Activated T-helper 1 cell treated with Interleukin-2 at 50 U/mL for 16 hours (primary cell): ENCODE results near the gene ARMS2.

Source experiments
- DNase-seq: peaks from one replicate; pipeline ENCODE4 v3.0.0-alpha.2; 2020; ENCODE audit warnings: low read depth

Gene ARMS2

GRCh38 chr10:122494833-122495232, 40.4 kb downstream of the ARMS2 start:
- no peak for DNase-seq

- DNase-seq, result peak; percentile 9
Observed at GRCh38 chr10:122495406-122496340, 41.2 kb downstream of the ARMS2 start.

- DNase-seq, result no peak
Observed at GRCh38 chr10:122497241-122497640, 42.8 kb downstream of the ARMS2 start.

GRCh38 chr10:122498521-122498920, 44.1 kb downstream of the ARMS2 start:
- DNase-seq, result no peak

DNA sequence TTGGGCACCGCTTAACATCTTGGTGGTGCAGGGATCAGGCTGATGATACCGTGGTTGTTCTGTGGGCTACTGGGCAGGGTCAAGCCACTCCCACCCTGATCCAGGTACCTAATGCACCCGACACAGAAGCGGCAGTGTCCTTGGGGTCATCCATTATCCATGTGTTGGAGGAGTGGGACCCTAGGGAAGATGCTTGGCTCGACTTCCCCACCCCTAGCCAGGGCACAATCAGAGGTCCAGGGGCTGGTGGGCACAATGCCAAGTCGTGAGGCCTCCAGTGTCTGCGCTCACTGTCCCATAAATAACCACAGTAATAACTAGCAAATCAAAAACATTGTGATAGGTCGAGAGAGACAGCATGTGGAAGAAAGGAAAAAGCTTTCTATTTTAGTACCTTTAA, 44.6 kb downstream of the ARMS2 start:
- DNase-seq, result no peak

DNA sequence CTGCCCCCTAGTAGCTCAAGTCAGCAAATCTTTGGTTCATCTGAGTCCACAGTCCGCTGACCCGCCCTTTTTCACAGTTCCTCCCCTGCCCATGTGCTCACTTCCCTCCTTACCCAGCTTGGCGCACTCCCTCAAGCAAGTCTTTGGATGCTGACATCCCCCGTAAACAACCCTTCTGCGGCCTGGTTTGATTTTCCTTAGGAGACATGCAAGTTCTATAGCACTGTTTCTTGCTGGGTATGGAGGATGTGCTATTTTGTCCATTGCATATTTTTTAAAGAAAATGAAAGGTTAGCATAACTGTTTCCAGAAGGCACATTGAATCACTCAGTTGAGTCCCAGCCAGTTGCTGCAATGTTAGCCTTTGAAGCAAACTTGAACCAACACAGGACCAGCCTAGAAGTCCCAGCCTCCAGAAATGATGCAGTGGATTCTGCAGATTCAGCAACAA, 45.1 kb downstream of the ARMS2 start:
- DNase-seq, result no peak

DNA sequence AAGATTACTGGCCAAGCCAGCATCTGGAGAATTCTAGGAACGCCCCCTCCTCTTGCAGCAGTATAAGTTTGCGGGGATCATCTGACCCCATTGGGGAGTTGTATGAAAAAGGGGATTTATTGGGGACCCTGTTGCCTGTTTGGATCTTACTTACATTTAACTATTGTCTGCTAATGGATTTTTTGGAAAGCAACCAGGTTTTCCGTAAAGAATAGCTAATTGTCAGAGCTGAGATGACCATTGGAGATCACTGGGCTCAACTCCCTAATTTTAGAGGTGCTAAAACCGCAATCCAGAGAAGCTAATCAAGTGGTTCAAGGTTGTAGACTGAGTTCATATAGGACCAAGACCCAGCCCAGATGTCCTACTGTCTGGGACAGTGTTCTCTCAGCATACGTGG, 45.7 kb downstream of the ARMS2 start:
- DNase-seq, result no peak

GRCh38 chr10:122500726-122501125, 46.3 kb downstream of the ARMS2 start:
- no peak for DNase-seq

GRCh38 chr10:122503012-122503411, 48.6 kb downstream of the ARMS2 start:
- DNase-seq, result no peak

- no peak for DNase-seq
Observed at GRCh38 chr10:122503886-122504609, 49.6 kb downstream of the ARMS2 start.

GRCh38 chr10:122504610-122504950, 50.1 kb downstream of the ARMS2 start:
- no peak for DNase-seq

GRCh38 chr10:122505011-122505410, 50.6 kb downstream of the ARMS2 start:
- DNase-seq, result no peak

DNA sequence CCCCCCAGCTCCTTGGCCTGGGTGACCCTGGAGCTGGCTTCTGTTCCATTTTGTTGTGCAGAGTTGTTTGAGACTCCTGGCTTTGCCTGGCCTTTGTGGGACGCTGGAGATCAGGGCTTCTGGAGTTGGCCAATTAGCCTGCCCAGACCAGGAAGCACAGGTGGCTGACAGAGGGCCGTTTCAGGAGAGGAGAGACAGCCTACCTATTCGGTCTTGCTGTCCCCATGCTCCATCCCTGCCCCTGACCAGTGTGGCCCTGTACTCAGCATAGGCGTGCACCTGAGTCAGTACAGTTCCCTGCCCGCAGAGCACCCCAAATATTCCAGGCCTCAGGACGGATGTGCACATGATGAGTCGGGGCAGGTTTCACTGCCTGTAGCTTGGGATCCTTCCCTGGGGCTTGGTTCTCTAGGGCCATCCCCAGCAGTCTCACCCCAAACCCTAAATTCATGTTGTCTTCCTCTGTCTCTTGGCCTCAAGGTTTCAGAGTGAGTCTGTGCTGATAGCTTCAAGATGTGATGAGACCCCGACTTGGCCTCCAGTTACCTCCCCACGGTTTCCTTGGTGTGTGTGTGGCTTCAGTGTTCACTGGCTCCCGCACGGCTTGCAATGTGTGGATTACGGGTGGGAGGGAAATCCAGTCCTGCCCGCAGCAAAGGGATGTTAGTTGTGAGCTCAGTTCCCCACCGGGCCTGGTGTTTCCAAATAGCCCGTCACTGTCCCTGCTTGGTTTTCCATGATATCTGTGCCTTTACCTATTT, 51.6 kb downstream of the ARMS2 start:
- DNase-seq, result no peak
